GM13977 (cell line): ENCODE measurements around the gene SNX4.

Experiments
- DNase-seq: peaks from one replicate; pipeline ENCODE4 v3.0.0; 2012; ENCODE audit warnings: low spot score
- CTCF ChIP-seq: IDR thresholded peaks from 2 replicates; pipeline ENCODE4 v1.5.1; 2012; ENCODE audit warnings: mild to moderate bottlenecking, control low read depth; ENCODE audit not compliant: insufficient read depth; ENCODE audit errors: extremely low read depth, missing control alignments
- in situ Hi-C: fragments of 300-500 bp; cut with MboI; formaldehyde crosslinking; loops from one replicate; pipeline ENCODE4 v1.12.0; 2022; ENCODE audit warnings: low sequenced_read_pairs, low pct_unique_long_range_greater_than_20kb, mixed read lengths, inconsistent platforms; ENCODE audit not compliant: unreplicated experiment

SNX4 gene

GRCh38 chr3:125401402-125401801, 118.6 kb downstream of the SNX4 start:
- DNase-seq = no peak
- in situ Hi-C loops = no loop called here
- no peak for TF ChIP-seq CTCF

- peak; percentile 34 for TF ChIP-seq CTCF
- DNase-seq = no peak
- in situ Hi-C loops = no loop called here
These were observed 121.0 kb downstream of the SNX4 start for GRCh38 chr3:125398952-125399351.
